SJSA1 (cell line): ENCODE results near the gene EXOC3L4. TPM values are rescaled to one million over a fixed set of nuclear protein-coding genes. Genes with fewer than 3 reads are reported as not detected.
A peak's percentile ranks its signal among the peaks of the same experiment; 100 is the strongest.
"Not testable (repeated sequence)": the region's sequence is repeated elsewhere in the genome, so short reads cannot be mapped to it uniquely, and the experiment has no call there.

Experiments
- DNase-seq, 2 experiments: peaks; one replicate each; pipeline ENCODE4 v3.0.0-alpha.2; 2015 to 2020; ENCODE audit warnings: low spot score in 2 of 2, low read depth in 1 of 2
- H3K27ac ChIP-seq: fragments of 250-450 bp; sonication (Bioruptor Pico); 2 replicates; pipeline ENCODE4 v1.5.1; 2020; ENCODE audit warnings: mild to moderate bottlenecking, moderate library complexity
- H3K27me3 ChIP-seq: fragments of 250-450 bp; sonication (Bioruptor Pico); replicated peaks from 2 replicates; pipeline ENCODE4 v1.5.1; 2020; ENCODE audit warnings: mild to moderate bottlenecking, moderate library complexity
- H3K36me3 ChIP-seq: fragments of 250-450 bp; sonication (Bioruptor Pico); 2 replicates; pipeline ENCODE4 v1.5.1; 2020; ENCODE audit warnings: mild to moderate bottlenecking
- H3K4me1 ChIP-seq: fragments of 250-450 bp; sonication (Bioruptor Pico); replicated peaks from 2 replicates; pipeline ENCODE4 v1.6.1; 2021; ENCODE audit warnings: mild to moderate bottlenecking
- H3K4me3 ChIP-seq: fragments of 250-450 bp; sonication (Bioruptor Pico); 2 replicates; pipeline ENCODE4 v1.5.1; 2020; ENCODE audit warnings: mild to moderate bottlenecking
- H3K9me3 ChIP-seq: fragments of 250-450 bp; sonication (Bioruptor Pico); replicated peaks from 2 replicates; pipeline ENCODE4 v1.5.1; 2020; ENCODE audit warnings: mild to moderate bottlenecking
- total RNA-seq: library from RNA; depleted of rRNA; stranded (reverse); fragments of >200 nt; shearing (Covaris generic); gene quantifications from 2 replicates; pipeline ENCODE4 v1.2.3, GENCODE V29; 2014; rRNA removed

The EXOC3L4 gene
- total RNA-seq = 0.50 TPM in 1 of 2 replicates, not detected in the other

- Histone ChIP-seq H3K4me3 (no peak within 1 kb of the TSS), H3K9me3 (no peaks in the 10 kb centered on the region), H3K36me3 (no peaks in the 10 kb centered on the region), H3K27me3 (no peaks in the 10 kb centered on the region), H3K4me1 (peaks cover 11% of the 10 kb centered on the region), H3K27ac (no peak within 1 kb of the TSS)
- DNase-seq = no peak
These were observed at the start of gene EXOC3L4 for GRCh38 chr14:103094406-103095209. EXOC3L4 (plus strand) TSS chr14:103094725; CDS start chr14:103100220, 5,495 bp downstream.

- Histone ChIP-seq H3K9me3 (no peaks in the 10 kb centered on the region; the same call in 1 of the 2 replicates), H3K27me3 (no peaks in the 10 kb centered on the region), H3K4me1 (no peaks in the 10 kb centered on the region), H3K4me3 (no peak overlapping the region), H3K27ac (no peak overlapping the region), H3K36me3 (peaks cover 24% of the 10 kb centered on the region)
- DNase-seq = no peak
These were observed 49.1 kb upstream of the EXOC3L4 start for GRCh38 chr14:103045371-103045869.

DNA sequence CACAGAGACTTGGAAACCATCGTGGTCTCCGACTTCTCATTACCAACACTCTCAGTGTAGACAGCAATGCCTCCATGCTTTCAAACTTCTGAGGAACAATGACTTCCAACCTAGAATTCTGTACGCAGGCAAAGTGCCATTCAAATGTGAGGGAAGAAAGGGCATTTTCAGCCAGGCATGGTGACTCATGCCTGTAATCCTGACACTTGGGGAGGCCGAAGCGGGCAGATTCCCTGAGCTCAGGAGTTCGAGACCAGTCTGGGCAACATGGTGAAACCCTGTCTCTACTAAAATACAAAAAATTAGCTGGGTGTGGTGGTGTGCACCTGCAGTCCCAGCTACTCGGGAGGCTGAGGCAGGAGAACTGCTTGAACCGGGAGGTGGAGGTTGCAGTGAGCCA lies 47.1 kb upstream of the EXOC3L4 start:
- DNase-seq = not testable (repeated sequence)

GRCh38 chr14:103050935-103051334 lies 43.6 kb upstream of the EXOC3L4 start:
- Histone ChIP-seq H3K4me3 (no peak overlapping the region), H3K27ac (no peak overlapping the region), H3K36me3 (peaks cover 14% of the 10 kb centered on the region), H3K27me3 (no peaks in the 10 kb centered on the region), H3K9me3 (no peaks in the 10 kb centered on the region), H3K4me1 (peaks cover 6% of the 10 kb centered on the region)
- no peak for DNase-seq

More for the DNA sequence above, 47.1 kb upstream of the EXOC3L4 start:
- H3K4me3 ChIP-seq, H3K9me3 ChIP-seq, H3K4me1 ChIP-seq, H3K27me3 ChIP-seq, H3K27ac ChIP-seq: not testable (repeated sequence)
- peaks cover 13% of the 10 kb centered on the region for H3K36me3 ChIP-seq

GRCh38 chr14:103052407-103052806 lies 42.1 kb upstream of the EXOC3L4 start:
- no peak overlapping the region for H3K27ac ChIP-seq
- peaks cover 6% of the 10 kb centered on the region for H3K4me1 ChIP-seq
- H3K9me3 ChIP-seq = no peaks in the 10 kb centered on the region
- H3K36me3 ChIP-seq = peaks cover 14% of the 10 kb centered on the region
- H3K4me3 ChIP-seq = no peak overlapping the region
- no peak for DNase-seq
- H3K27me3 ChIP-seq = no peaks in the 10 kb centered on the region

DNA sequence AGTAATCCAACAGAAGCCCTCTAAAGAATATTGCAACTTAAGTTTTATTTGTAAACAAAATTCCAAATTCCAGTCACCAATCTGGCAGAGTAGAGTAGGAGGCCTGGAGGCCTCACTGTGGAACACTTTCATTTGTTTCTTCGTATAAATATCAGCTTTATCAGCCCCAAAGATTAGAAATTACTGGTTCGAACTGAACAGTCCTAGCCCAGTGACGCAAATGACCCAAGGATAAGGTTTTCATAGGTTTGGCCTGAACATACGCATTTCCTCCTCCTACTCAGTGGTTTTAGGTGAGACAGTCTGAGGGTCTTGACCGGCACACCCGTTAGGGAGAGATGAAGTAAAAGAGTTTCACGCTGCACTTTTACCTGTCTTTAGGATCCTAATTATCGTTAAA lies 38.8 kb upstream of the EXOC3L4 start:
- H3K36me3 ChIP-seq = peaks cover 17% of the 10 kb centered on the region
- H3K4me1 ChIP-seq = peaks cover 15% of the 10 kb centered on the region
- H3K27me3 ChIP-seq = no peaks in the 10 kb centered on the region
- DNase-seq = no peak
- H3K4me3 ChIP-seq = peak overlapping the region; percentile 94; the same call in 1 of the 2 replicates
- no peak overlapping the region for H3K27ac ChIP-seq
- no peaks in the 10 kb centered on the region for H3K9me3 ChIP-seq

GRCh38 chr14:103056322-103057027 lies 38.0 kb upstream of the EXOC3L4 start:
- no peaks in the 10 kb centered on the region for H3K27me3 ChIP-seq
- peaks cover 17% of the 10 kb centered on the region for H3K36me3 ChIP-seq
- H3K4me3 ChIP-seq = peak overlapping the region; percentile 94
- peak in 1 of 2 experiments; percentile 85 for DNase-seq
- peaks cover 15% of the 10 kb centered on the region for H3K4me1 ChIP-seq
- no peak overlapping the region for H3K27ac ChIP-seq
- no peaks in the 10 kb centered on the region for H3K9me3 ChIP-seq

- Histone ChIP-seq H3K4me3 (peak overlapping the region; percentile 94), H3K4me1 (peaks cover 15% of the 10 kb centered on the region), H3K27me3 (no peaks in the 10 kb centered on the region), H3K9me3 (no peaks in the 10 kb centered on the region), H3K36me3 (peaks cover 17% of the 10 kb centered on the region), H3K27ac (no peak overlapping the region)
- DNase-seq = peak in 1 of 2 experiments; percentile 41
These were observed 37.5 kb upstream of the EXOC3L4 start for GRCh38 chr14:103057028-103057371.

- Histone ChIP-seq H3K36me3 (peaks cover 17% of the 10 kb centered on the region), H3K4me1 (peaks cover 15% of the 10 kb centered on the region), H3K27me3 (no peaks in the 10 kb centered on the region), H3K27ac (peak within 1 kb of the TSS; percentile 50; the same call in 1 of the 2 replicates), H3K4me3 (peak within 1 kb of the TSS; percentile 94), H3K9me3 (no peaks in the 10 kb centered on the region)
- peak; percentile 70 to 87 for DNase-seq
These were observed 37.0 kb upstream of the EXOC3L4 start, which contains the start of gene CDC42BPB for GRCh38 chr14:103057372-103058163. CDC42BPB (minus strand) TSS chr14:103057549; CDS start chr14:103057173, 376 bp downstream.

DNA sequence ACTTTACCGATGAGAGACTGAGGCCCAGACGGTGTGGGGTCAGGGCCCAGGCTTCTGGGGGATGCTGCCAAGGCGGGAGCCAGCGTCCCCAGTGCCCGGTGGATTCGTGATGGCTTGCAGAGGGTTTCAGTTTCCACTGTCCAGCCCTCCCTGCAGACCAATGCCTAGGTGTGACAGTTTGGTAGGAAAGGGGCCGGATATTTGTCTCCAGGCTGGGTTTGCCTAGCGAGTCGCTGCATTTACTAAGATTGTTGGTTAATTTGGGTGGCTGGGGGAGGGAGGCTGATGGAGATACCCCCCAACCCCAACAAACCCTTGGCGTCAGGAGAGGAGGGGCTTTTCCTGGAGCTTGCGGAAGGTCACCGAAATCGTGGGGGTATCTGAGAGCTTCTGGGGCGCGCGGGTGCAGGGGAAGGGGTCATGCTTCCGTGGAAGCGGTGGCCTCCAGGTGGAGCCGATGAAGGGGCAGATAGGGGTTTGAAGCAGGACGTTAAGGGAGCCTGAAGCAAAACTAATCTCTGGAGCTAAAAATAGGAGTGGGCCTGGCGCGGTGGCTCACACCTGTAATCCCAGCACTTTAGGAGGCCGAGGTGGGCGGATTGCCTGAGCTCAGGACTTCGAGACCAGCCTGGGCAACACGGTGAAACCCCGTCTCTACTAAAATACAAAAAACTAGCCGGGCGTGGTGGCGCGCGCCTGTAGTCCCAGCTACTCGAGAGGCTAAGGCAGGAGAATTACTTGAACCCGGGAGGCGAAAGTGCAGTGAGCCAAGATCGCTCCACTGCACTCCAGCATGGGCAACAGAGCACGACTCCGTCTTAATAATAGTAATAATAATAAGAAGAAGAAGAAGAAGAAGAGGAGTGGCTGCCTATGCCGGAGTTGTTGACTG lies 36.1 kb upstream of the EXOC3L4 start:
- no peaks in the 10 kb centered on the region for H3K9me3 ChIP-seq
- H3K4me3 ChIP-seq = peak overlapping the region; percentile 94
- no peaks in the 10 kb centered on the region for H3K27me3 ChIP-seq
- peaks cover 15% of the 10 kb centered on the region for H3K4me1 ChIP-seq
- DNase-seq = no peak
- peak overlapping the region; percentile 50; the same call in 1 of the 2 replicates for H3K27ac ChIP-seq
- H3K36me3 ChIP-seq = peaks cover 17% of the 10 kb centered on the region

- Histone ChIP-seq H3K27ac (no peak overlapping the region), H3K27me3 (no peaks in the 10 kb centered on the region), H3K9me3 (no peaks in the 10 kb centered on the region), H3K36me3 (peaks cover 13% of the 10 kb centered on the region), H3K4me1 (peaks cover 15% of the 10 kb centered on the region), H3K4me3 (no peak overlapping the region)
- DNase-seq = no peak
These were observed 35.0 kb upstream of the EXOC3L4 start for GRCh38 chr14:103059556-103059955.

GRCh38 chr14:103061482-103061976 lies 33.0 kb upstream of the EXOC3L4 start:
- Histone ChIP-seq H3K4me3 (no peak overlapping the region), H3K4me1 (peaks cover 9% of the 10 kb centered on the region), H3K36me3 (peaks cover 8% of the 10 kb centered on the region), H3K9me3 (no peaks in the 10 kb centered on the region), H3K27ac (no peak overlapping the region), H3K27me3 (no peaks in the 10 kb centered on the region)
- DNase-seq = no peak
